Pancreas (tissue), 10 donors: ENCODE measurements around the gene USP38. TPM values are rescaled to one million over a fixed set of nuclear protein-coding genes. Genes with fewer than 3 reads are reported as not detected.
A peak's percentile ranks its signal among the peaks of the same experiment; 100 is the strongest.

Source experiments
- ATAC-seq, 4 donors: fragments of 200-7000 bp; cut with Tn5 transposase; one replicate each; pipeline versions ENCODE4 v1.8.0 to v1.9.1; 2020; ENCODE audit warnings: mild to moderate bottlenecking in 4 of 4, moderate library complexity in 4 of 4
- DNase-seq, 6 donors: peaks; one replicate each; pipeline ENCODE4 v3.0.0-alpha.2; 2020
- FAIRE-seq: peaks from 2 replicates; lab custom pipeline; 2012; peaks lifted over from hg19 to GRCh38; lab: Jason Lieb, UNC
- H3K27ac ChIP-seq, 4 donors: fragments of 200-600 bp; sonication (generic); 1 replicate in 3 of 4; 2 replicates in 1 of 4; pipeline versions ENCODE4 v1.5.0 to v1.8.0; 2020
- H3K27me3 ChIP-seq, 4 donors: fragments of 200-600 bp; one replicate each; pipeline ENCODE4 v1.8.0; 2021
- H3K36me3 ChIP-seq, 3 donors: fragments of 200-600 bp; sonication (generic) in 1 of 3; one replicate each; pipeline versions ENCODE4 v1.5.0 to v1.8.0; 2020 to 2021
- H3K4me1 ChIP-seq, 3 donors: fragments of 200-600 bp; one replicate each; pipeline ENCODE4 v1.8.0; 2021
- H3K4me3 ChIP-seq, 4 donors: fragments of 200-600 bp; sonication (generic) in 2 of 4; one replicate each; pipeline versions ENCODE4 v1.5.0 to v1.8.0; 2020 to 2021
- H3K9me3 ChIP-seq, 4 donors: fragments of 200-600 bp; one replicate each; pipeline ENCODE4 v1.8.0; 2021
- WGBS, 2 donors: extraction: QIAGEN DNeasy Blood & Tissue Kit; methylation state at CpG; one replicate each; pipeline ENCODE4 v1.1.7; 2013; 5-methylcytosine and 5-hydroxymethylcytosine counted together
- intact Hi-C, 3 donors: fragments of 100-400 bp; cut with DNase I; formaldehyde crosslinking; loops; one replicate each; pipeline versions ENCODE4 v1.11.1 to v1.14.2; 2022
- polyA plus RNA-seq, 2 donors: library from polyadenylated mRNA; stranded (reverse); fragments of 200-250 nt; gene quantifications; one replicate each; pipeline ENCODE4 v1.2.3, GENCODE V29; 2013
- total RNA-seq, 6 donors: library from RNA; stranded (reverse); fragmentation: NEBNext Ultra II Directional in 4 of 6; extraction: Animal tissue kit (Norgen Biotek cat#: 25700) in 4 of 6; gene quantifications; one replicate each; pipeline versions ENCODE4 v1.2.1 to v1.2.4, GENCODE V29; 2021 to 2023
- TF ChIP-seq, protein P1 (sequence below), 4 donors: fragments of 200-600 bp; sonication (generic) in 3 of 4; IDR thresholded peaks; one replicate each; pipeline versions ENCODE4 v1.5.0 to v1.8.0; 2021; ENCODE audit warnings: antibody characterized with exemption in 4 of 4
- donor health status: healthy with polysubstance abuse.
- donor health status: DM: no; HTN: no; CAD: no; lungs with moderate emphysema.
- donor health status: DM: no; HTN: no; CAD: no.
- donor health status: control.
- donor health status: control.
- donor health status: Bipolar disorder and iron deficiency.
- donor health status: DM: yes; HTN: yes; CAD: no.
- donor health status: DM: no; HTN: no; CAD: no.
- donor health status: DM: no; HTN: no; CAD: no.
- donor health status: DM: yes; HTN: yes; CAD: no.

Gene USP38
- total and polyA plus RNA-seq, 8 donors, result 2.4 to 13.6 (median 8.8) TPM

DNA sequence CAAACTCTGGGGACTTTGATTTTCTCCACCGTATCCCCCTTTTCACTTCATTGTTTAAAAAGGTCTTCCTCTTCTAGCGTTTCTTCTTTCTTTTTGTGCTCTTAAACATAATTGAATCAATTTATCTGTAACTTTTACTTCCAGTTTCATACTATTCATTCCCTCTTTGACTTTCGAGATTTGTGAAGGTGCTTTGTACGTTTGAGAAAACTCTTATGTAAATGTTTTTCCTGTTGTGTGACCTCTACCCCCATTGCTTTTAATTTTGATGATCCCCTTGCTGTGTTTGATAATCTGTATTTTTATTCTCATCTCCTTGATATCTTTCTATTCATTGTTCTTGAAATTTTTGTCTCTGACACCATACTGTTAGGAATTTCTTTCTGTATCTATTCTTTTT is 4.8 kb downstream of the USP38 start:
- ATAC-seq, result no peak
- DNase-seq, result no peak
- 43 to 54% methylated on average over 4 of the region's 4 CpGs for WGBS, 2 donors
- H3K27ac ChIP-seq, result no peak overlapping the region
- no peak for FAIRE-seq
- H3K9me3 ChIP-seq, result no peaks in the 10 kb centered on the region
- TF ChIP-seq, protein P1, sequence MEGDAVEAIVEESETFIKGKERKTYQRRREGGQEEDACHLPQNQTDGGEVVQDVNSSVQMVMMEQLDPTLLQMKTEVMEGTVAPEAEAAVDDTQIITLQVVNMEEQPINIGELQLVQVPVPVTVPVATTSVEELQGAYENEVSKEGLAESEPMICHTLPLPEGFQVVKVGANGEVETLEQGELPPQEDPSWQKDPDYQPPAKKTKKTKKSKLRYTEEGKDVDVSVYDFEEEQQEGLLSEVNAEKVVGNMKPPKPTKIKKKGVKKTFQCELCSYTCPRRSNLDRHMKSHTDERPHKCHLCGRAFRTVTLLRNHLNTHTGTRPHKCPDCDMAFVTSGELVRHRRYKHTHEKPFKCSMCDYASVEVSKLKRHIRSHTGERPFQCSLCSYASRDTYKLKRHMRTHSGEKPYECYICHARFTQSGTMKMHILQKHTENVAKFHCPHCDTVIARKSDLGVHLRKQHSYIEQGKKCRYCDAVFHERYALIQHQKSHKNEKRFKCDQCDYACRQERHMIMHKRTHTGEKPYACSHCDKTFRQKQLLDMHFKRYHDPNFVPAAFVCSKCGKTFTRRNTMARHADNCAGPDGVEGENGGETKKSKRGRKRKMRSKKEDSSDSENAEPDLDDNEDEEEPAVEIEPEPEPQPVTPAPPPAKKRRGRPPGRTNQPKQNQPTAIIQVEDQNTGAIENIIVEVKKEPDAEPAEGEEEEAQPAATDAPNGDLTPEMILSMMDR (IDR thresholded peaks at IDR 0.05), result no peak
- no peaks in the 10 kb centered on the region for H3K27me3 ChIP-seq
- peaks cover 0 to 2% (median 0%) of the 10 kb centered on the region in 3 donors for H3K36me3 ChIP-seq
- peaks cover 17 to 41% (median 23%) of the 10 kb centered on the region in 3 donors for H3K4me1 ChIP-seq
- H3K4me3 ChIP-seq, result no peak overlapping the region
- intact Hi-C loops, result no loop called here

DNA sequence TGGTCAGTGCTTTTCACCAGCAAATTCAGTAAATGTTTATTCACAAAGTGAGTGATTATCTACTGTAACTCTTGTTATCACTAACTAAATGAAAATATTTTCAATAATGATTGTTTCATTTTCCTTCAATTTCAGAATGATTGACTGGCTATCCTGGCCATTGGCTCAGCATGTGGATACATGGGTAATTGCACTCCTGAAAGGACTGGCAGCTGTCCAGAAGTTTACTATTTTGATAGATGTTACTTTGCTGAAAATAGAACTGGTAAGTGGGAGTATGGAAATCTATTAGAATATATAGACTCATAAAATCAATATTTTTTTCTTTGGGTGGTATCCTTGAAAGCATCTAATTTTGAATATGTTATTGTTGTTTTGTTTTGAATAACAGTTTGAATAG is 10.9 kb downstream of the USP38 start:
- Histone ChIP-seq H3K27me3 (no peaks in the 10 kb centered on the region), H3K4me1 (peaks cover 4 to 18% (median 6%) of the 10 kb centered on the region in 3 donors), H3K36me3 (peaks cover 3 to 44% (median 13%) of the 10 kb centered on the region in 3 donors), H3K4me3 (no peak overlapping the region), H3K27ac (no peak overlapping the region), H3K9me3 (no peaks in the 10 kb centered on the region)
- FAIRE-seq (no peak), ATAC-seq (peak in 1 of 4 donors; percentile 44), DNase-seq (no peak)
- TF ChIP-seq, protein P1 (IDR thresholded peaks at IDR 0.05), result no peak
- intact Hi-C loops, result no loop called here

DNA sequence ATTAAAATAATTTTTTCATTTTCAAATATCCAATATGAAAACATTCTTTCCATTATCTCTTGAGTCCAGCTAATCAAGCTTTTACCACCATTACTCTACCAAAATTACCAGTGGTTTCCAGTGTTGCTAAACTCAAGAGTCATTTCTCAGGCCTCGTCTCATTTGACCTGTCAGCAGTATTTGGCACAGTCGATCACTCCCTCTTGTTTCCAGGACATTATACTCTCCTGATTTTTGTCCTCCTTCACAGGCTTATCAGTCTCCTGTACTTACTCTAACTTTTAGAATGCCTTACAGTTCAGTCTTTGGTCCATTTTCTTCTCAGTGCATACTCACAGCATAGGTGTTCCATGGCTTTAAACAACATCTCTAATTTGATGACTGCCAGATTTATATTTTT is 11.6 kb downstream of the USP38 start:
- Histone ChIP-seq H3K27me3 (no peaks in the 10 kb centered on the region), H3K4me1 (peaks cover 4 to 13% (median 6%) of the 10 kb centered on the region in 3 donors), H3K4me3 (no peak overlapping the region), H3K27ac (no peak overlapping the region), H3K9me3 (no peaks in the 10 kb centered on the region), H3K36me3 (peaks cover 3 to 51% (median 11%) of the 10 kb centered on the region in 3 donors)
- intact Hi-C loops, result no loop called here
- DNase-seq (no peak), FAIRE-seq (no peak), ATAC-seq (no peak)
- TF ChIP-seq, protein P1 (IDR thresholded peaks at IDR 0.05), result no peak
- 92 to 93% methylated on average over 2 of the region's 2 CpGs for WGBS, 2 donors

DNA sequence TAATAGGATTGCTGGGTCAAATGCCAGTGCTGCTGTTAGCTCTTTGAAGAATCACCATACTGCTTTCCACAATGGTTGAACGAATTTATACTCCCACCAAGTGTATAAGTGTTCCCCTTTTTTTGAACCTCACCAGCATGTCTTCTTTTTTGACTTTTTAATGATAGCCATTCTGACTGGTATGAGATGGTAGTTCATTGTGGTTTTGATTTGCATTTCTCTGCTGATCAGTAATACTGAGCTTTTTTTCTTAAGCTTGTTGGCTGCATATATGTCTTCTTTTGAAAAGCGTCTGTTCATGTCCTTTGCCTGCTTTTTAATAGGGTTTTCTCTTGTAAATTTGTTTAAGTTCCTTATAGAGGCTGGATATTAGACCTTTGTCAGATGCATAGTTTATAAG is 14.8 kb downstream of the USP38 start:
- intact Hi-C loops, result no loop called here

DNA sequence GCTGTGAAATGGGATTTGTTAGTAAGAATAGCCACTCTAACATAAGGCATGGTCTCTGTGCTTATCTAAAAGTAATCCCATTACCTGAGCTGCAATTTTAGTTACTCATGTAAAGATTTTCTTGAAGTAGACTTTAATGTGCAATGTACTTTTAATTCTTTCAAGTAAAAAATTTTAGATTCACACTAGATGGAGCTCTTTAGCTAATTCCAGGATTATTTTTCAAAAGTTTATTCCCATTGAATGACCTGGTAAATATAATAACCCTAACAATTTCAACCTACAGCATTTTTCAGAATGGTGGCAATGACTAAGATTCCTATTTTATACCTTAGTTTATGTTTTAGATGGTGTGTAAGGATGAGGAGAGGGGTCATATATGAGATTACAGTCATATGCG is 18.1 kb downstream of the USP38 start:
- H3K4me1 ChIP-seq, result peaks cover 0 to 6% (median 0%) of the 10 kb centered on the region in 3 donors
- no peaks in the 10 kb centered on the region for H3K9me3 ChIP-seq
- H3K27ac ChIP-seq, result no peak overlapping the region
- H3K36me3 ChIP-seq, result peaks cover 4 to 50% (median 10%) of the 10 kb centered on the region in 3 donors
- DNase-seq (no peak), ATAC-seq (no peak), FAIRE-seq (peak; percentile 75)
- intact Hi-C loops, result loop anchor here in 1 of 3 donors (10.0 kb wide), 1 partner anchor 282 kb away; no protein-coding TSS in a partner anchor
- no peak overlapping the region for H3K4me3 ChIP-seq
- TF ChIP-seq, protein P1 (IDR thresholded peaks at IDR 0.05), result no peak
- H3K27me3 ChIP-seq, result no peaks in the 10 kb centered on the region
- 97 to 98% methylated on average over 1 of the region's 1 CpG for WGBS, 2 donors

More for the DNA sequence above, 14.8 kb downstream of the USP38 start:
- WGBS, 2 donors, result 89 to 93% methylated on average over 2 of the region's 2 CpGs
- FAIRE-seq (no peak), ATAC-seq (no peak), DNase-seq (no peak)
- Histone ChIP-seq H3K36me3 (peaks cover 3 to 57% (median 10%) of the 10 kb centered on the region in 3 donors), H3K27ac (no peak overlapping the region), H3K9me3 (no peaks in the 10 kb centered on the region), H3K27me3 (no peaks in the 10 kb centered on the region), H3K4me3 (no peak overlapping the region), H3K4me1 (peaks cover 4 to 7% (median 6%) of the 10 kb centered on the region in 3 donors)
- TF ChIP-seq, protein P1 (IDR thresholded peaks at IDR 0.05), result no peak
